Lung (tissue), 12 donors: Measurements from ENCODE around the gene GARNL3. TPM values are rescaled to one million over a fixed set of nuclear protein-coding genes. Genes with fewer than 3 reads are reported as not detected.

Source experiments
- ATAC-seq: fragments of 200-7000 bp; cut with Tn5 transposase; one replicate; pipeline ENCODE4 v1.9.1; 2020; ENCODE audit warnings: moderate number of reproducible peaks; ENCODE audit not compliant: insufficient read depth, low FRiP score
- DNase-seq, 3 donors: peaks; one replicate each; pipeline ENCODE4 v3.0.0-alpha.2; 2013 to 2017
- H3K27ac ChIP-seq, 2 donors: one replicate each; pipeline ENCODE4 v1.5.1; 2013; ENCODE audit warnings: mild to moderate bottlenecking in 2 of 2, moderate library complexity in 2 of 2, control low read depth in 1 of 2, inconsistent platforms in 1 of 2, low read depth in 1 of 2, low read length in 1 of 2
- H3K27me3 ChIP-seq, 3 donors: one replicate each; pipeline ENCODE4 v1.5.1; 2013; ENCODE audit warnings: low read length in 2 of 3; ENCODE audit not compliant: control insufficient read depth in 3 of 3, insufficient read depth in 3 of 3
- H3K36me3 ChIP-seq, 4 donors: one replicate each; pipeline ENCODE4 v1.5.1; 2013; ENCODE audit warnings: low read length in 4 of 4, mild to moderate bottlenecking in 1 of 4, moderate library complexity in 1 of 4; ENCODE audit not compliant: control insufficient read depth in 4 of 4, insufficient read depth in 4 of 4
- H3K4me1 ChIP-seq, 5 donors: one replicate each; pipeline ENCODE4 v1.5.1; 2013; ENCODE audit warnings: low read length in 5 of 5, mild to moderate bottlenecking in 2 of 5, moderate library complexity in 1 of 5; ENCODE audit not compliant: control insufficient read depth in 5 of 5, insufficient read depth in 5 of 5
- H3K4me3 ChIP-seq: one replicate; pipeline ENCODE4 v1.5.1; 2013; ENCODE audit warnings: mild to moderate bottlenecking, control low read depth, moderate library complexity
- H3K9ac ChIP-seq, 2 donors: one replicate each; pipeline ENCODE4 v1.5.1; 2013; ENCODE audit warnings: low read length in 2 of 2, control low read depth in 1 of 2; ENCODE audit not compliant: insufficient read depth in 1 of 2
- H3K9me3 ChIP-seq, 4 donors: one replicate each; pipeline ENCODE4 v1.5.1; 2013; ENCODE audit warnings: low read length in 3 of 4, mild to moderate bottlenecking in 1 of 4, moderate library complexity in 1 of 4; ENCODE audit not compliant: control insufficient read depth in 4 of 4, insufficient read depth in 3 of 4
- WGBS, 2 donors: extraction: QIAGEN DNeasy Blood & Tissue Kit; methylation state at CpG; one replicate each; pipeline ENCODE4 v1.1.7; 2013; 5-methylcytosine and 5-hydroxymethylcytosine counted together
- polyA plus RNA-seq, 2 donors: library from polyadenylated mRNA; stranded (reverse); fragments of 200-250 nt; gene quantifications; one replicate each; pipeline ENCODE4 v1.2.1, GENCODE V29; 2013
- total RNA-seq, 2 donors: library from RNA; depleted of rRNA in 1 of 2; stranded (reverse); fragments of >200 nt in 1 of 2; gene quantifications; one replicate each; pipeline ENCODE4 v1.2.1, GENCODE V29; 2014 to 2021
- TF ChIP-seq, protein P1 (sequence below): IDR thresholded peaks from 2 replicates; pipeline ENCODE4 v1.5.1; 2012; ENCODE audit warnings: mild to moderate bottlenecking; ENCODE audit errors: control extremely low read depth, extremely low read depth
- donor health status: control.
- donor health status: control.
- donor health status: Bipolar disorder and iron deficiency.
- donor health status: healthy.
- donor health status: DM: yes; HTN: yes; CAD: no.

GARNL3 gene
- total and polyA plus RNA-seq, 4 donors = 1.5 to 31.1 (median 4.4) TPM

GRCh38 chr9:127389381-127390247 is 125.0 kb downstream of the GARNL3 start:
- DNase-seq = no peak
- no peak overlapping the region for H3K4me3 ChIP-seq
- H3K9me3 ChIP-seq = no peaks in the 10 kb centered on the region
- TF ChIP-seq, protein P1, sequence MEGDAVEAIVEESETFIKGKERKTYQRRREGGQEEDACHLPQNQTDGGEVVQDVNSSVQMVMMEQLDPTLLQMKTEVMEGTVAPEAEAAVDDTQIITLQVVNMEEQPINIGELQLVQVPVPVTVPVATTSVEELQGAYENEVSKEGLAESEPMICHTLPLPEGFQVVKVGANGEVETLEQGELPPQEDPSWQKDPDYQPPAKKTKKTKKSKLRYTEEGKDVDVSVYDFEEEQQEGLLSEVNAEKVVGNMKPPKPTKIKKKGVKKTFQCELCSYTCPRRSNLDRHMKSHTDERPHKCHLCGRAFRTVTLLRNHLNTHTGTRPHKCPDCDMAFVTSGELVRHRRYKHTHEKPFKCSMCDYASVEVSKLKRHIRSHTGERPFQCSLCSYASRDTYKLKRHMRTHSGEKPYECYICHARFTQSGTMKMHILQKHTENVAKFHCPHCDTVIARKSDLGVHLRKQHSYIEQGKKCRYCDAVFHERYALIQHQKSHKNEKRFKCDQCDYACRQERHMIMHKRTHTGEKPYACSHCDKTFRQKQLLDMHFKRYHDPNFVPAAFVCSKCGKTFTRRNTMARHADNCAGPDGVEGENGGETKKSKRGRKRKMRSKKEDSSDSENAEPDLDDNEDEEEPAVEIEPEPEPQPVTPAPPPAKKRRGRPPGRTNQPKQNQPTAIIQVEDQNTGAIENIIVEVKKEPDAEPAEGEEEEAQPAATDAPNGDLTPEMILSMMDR = no peak
- H3K4me1 ChIP-seq = peaks cover 0 to 9% (median 3%) of the 10 kb centered on the region in 5 donors
- ATAC-seq = no peak
- whole genome bisulfite sequencing, 2 donors = 67 to 75% methylated on average over 4 of the region's 4 CpGs
- H3K27ac ChIP-seq = no peak overlapping the region
- no peaks in the 10 kb centered on the region for H3K27me3 ChIP-seq
- H3K36me3 ChIP-seq = peaks cover 0 to 7% (median 0%) of the 10 kb centered on the region in 4 donors
- no peak overlapping the region for H3K9ac ChIP-seq

DNA sequence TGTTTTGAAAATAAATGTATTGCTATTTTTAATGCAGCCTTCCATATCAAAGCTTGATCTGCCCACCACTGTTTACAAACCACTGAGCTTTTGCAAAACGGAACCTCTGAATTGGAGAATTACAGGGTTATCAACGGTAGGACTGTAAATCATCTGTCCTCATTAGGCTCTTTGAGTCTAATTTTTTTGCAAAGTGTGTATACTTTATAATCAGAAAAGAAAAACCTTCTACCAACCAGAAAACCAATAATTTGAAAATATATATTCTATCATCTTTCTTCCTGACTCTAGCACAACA is 125.6 kb downstream of the GARNL3 start:
- Histone ChIP-seq H3K4me3 (no peak overlapping the region), H3K27ac (no peak overlapping the region), H3K27me3 (no peaks in the 10 kb centered on the region), H3K4me1 (peaks cover 0 to 9% (median 3%) of the 10 kb centered on the region in 5 donors), H3K36me3 (peaks cover 0 to 7% (median 0%) of the 10 kb centered on the region in 4 donors), H3K9ac (no peak overlapping the region), H3K9me3 (no peaks in the 10 kb centered on the region)
- 25 to 69% methylated on average over 2 of the region's 2 CpGs for whole genome bisulfite sequencing, 2 donors
- TF ChIP-seq, protein P1 = no peak
- no peak for ATAC-seq
- no peak for DNase-seq

DNA sequence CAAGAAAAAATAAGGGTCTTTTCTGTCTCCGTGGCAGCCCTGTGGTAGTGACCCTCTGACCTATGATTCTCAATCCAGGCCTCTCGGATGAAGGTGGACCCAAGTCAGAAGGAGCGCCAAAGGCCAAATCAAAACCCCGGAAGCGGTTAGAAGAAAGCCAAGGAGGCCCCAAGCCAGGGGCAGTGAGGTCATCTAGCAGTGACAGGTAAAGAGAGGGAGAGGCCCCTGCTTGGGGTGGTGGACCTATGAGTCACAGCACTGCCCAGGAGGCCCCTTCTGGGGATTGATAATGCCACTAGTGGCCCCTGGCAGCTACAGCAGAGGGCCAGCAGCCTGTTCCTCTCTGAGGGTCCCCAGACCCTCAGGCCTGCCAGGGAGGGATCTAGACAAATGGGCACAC is 126.0 kb downstream of the GARNL3 start:
- no peak overlapping the region for H3K4me3 ChIP-seq
- H3K9me3 ChIP-seq = no peaks in the 10 kb centered on the region
- WGBS, 2 donors = 70 to 71% methylated on average over 5 of the region's 5 CpGs
- DNase-seq (no peak), ATAC-seq (no peak)
- peaks cover 0 to 7% (median 0%) of the 10 kb centered on the region in 4 donors for H3K36me3 ChIP-seq
- H3K27ac ChIP-seq = no peak overlapping the region
- H3K4me1 ChIP-seq = peaks cover 0 to 9% (median 3%) of the 10 kb centered on the region in 5 donors
- TF ChIP-seq, protein P1 = no peak
- H3K27me3 ChIP-seq = no peaks in the 10 kb centered on the region
- no peak overlapping the region for H3K9ac ChIP-seq
